NB4 (cell line): ENCODE results near the gene KAT8.
"Not testable (repeated sequence)": the region's sequence is repeated elsewhere in the genome, so short reads cannot be mapped to it uniquely, and the experiment has no call there.

Experiments
- DNase-seq: peaks from one replicate; pipeline ENCODE4 v3.0.0; 2010; ENCODE audit warnings: low read depth
- H3K4me3 ChIP-seq: one replicate; pipeline ENCODE4 v1.5.1; 2011; ENCODE audit warnings: mild to moderate bottlenecking, low read depth, low read length, moderate library complexity
- CTCF ChIP-seq: IDR thresholded peaks from one replicate; pipeline ENCODE4 v1.5.1; 2012; ENCODE audit warnings: low read depth, low read length
- MYC ChIP-seq: IDR thresholded peaks from 2 replicates; pipeline ENCODE4 v1.6.1; 2011; ENCODE audit warnings: low read depth, low read length
- POLR2A ChIP-seq: IDR thresholded peaks from 2 replicates; pipeline ENCODE4 v1.6.1; 2011; ENCODE audit warnings: mild to moderate bottlenecking; ENCODE audit not compliant: insufficient read length; ENCODE audit errors: extremely low read depth
- TF ChIP-seq, protein P1 (sequence below): IDR thresholded peaks from 2 replicates; pipeline ENCODE4 v1.6.1; 2011; ENCODE audit warnings: low read depth, low read length

KAT8 gene

GRCh38 chr16:31092330-31092729 is 25.1 kb upstream of the KAT8 start:
- DNase-seq = no peak
- H3K4me3 ChIP-seq = no peak overlapping the region
- no peak for TF ChIP-seq POLR2A
- no peak for TF ChIP-seq CTCF

GRCh38 chr16:31093132-31093703 is 24.2 kb upstream of the KAT8 start:
- DNase-seq = peak; percentile 65
- H3K4me3 ChIP-seq = peak overlapping the region; percentile 13
- no peak for TF ChIP-seq CTCF
- TF ChIP-seq MYC = no peak
- TF ChIP-seq POLR2A = no peak
- TF ChIP-seq, protein P1, sequence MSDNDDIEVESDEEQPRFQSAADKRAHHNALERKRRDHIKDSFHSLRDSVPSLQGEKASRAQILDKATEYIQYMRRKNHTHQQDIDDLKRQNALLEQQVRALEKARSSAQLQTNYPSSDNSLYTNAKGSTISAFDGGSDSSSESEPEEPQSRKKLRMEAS = no peak

DNA sequence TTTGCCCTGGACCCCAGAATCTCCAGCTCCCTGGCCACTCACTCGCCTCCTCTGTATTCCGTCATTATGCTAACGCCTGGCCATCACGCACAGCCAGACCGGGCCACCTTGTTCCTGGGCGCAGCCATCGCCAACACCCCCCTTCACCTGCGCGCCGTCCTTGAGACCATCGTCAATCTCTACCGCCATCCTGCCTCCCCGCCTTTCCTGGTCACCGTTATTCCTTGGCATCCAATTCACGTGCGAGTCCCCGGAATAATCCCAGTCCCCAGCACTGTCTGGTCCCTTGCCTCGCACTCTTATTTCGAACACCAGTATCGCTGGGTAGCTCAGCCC is 23.4 kb upstream of the KAT8 start:
- TF ChIP-seq MYC (no peak), CTCF (no peak), POLR2A (no peak)
- TF ChIP-seq, protein P1 = no peak
- no peak for DNase-seq
- H3K4me3 ChIP-seq = peak overlapping the region; percentile 85

GRCh38 chr16:31094424-31095120 is 22.9 kb upstream of the KAT8 start, which contains the start of gene VKORC1:
Gene VKORC1, minus strand, starts transcription at chr16:31094797. Its CDS starts 68 bp downstream, at chr16:31094729.
- no peak for TF ChIP-seq CTCF
- TF ChIP-seq MYC = peak; percentile 66
- TF ChIP-seq, protein P1 = peak; percentile 56; the same call in 1 of the 2 replicates
- peak; percentile 37 for TF ChIP-seq POLR2A
- peak within 1 kb of the TSS; percentile 85 for H3K4me3 ChIP-seq
- peak; percentile 98 for DNase-seq

DNA sequence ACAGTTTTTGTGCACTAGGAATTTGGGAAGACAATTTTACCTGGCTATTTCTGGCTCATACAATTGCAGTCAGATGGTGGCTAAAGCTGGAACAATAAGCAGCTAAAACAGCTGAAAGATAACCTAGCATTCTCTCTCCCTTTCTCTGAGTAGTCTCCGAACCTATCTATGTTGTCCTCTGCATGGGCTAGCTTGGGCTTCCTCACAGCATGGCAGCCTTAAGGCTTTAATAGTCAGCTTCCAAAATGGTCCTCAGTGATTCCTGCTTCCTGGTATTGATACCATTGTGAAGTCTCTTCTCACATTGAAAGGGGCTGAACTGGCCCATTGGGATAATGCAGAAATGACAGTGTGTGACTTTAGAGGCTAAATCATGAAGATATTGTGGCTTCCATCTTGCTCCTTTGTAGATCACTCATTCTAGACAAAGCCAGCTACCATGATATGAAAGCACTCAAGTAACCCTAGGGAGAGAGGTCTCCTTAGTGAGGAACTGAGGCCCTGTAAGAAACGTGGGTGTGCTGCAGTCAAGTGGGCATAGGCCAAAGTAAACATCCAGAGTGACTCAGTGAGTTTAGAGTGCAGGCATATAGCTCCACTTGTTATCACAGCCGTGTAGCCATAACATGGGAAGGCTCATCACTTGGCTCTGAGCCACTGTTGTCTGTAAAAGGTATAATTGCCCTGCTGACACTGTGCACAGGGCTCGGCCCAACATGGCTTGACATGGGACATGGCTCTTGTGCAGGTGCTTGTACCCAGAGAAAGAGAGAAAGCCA is 17.4 kb upstream of the KAT8 start:
- no peak overlapping the region for H3K4me3 ChIP-seq
- no peak for DNase-seq
- TF ChIP-seq MYC = no peak
- no peak for TF ChIP-seq POLR2A
- no peak for TF ChIP-seq CTCF
- TF ChIP-seq, protein P1 = no peak

DNA sequence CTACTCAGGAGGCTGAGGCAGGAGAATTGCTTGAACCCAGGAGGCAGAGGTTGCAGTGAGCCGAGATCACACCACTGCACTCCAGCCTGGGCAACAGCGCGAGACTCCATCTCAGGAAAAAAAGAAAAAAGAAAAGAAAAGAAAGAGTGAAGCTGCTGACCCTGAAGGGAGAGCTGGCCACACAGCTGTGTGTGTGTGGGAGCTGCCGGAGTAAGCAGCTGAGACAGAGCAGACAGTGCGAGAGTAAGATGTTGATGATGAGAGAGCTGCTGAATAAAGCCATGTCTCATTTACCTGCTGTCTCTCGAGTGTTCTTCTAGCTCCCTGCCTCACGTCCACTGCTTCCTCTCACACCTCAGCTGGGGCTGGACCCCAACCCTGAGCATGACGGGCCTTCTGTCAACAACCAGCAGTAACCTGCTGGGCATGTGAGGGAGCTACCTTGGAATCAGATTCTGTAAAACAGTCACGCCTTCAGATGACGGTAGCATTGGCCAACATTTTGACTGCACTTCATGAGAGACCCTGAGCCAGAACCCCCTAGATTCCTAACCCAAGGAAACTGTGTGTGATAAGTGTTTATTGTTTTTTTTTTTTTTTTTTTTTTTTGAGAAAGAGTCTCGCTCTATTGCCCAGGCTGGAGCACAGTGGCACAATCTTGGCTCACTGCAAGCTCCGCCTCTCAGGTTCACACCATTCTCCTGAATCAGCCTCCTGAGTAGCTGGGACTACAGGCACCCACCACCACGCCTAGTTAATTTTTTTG is 16.4 kb upstream of the KAT8 start:
- not testable (repeated sequence) for DNase-seq, H3K4me3 ChIP-seq
